ENCODE data around the gene DDX24.

- TF ChIP-seq CTCF (IDR thresholded peaks at IDR 0.05) (no peak), ZC3H11A (IDR thresholded peaks at IDR 0.05) (no peak), ESRRA (IDR thresholded peaks at IDR 0.05; ENCODE audit: borderline replicate concordance, low read length) (no peak), ELK1 (IDR thresholded peaks at IDR 0.05; ENCODE audit: low read depth, low read length) (no peak), POLR2A (IDR thresholded peaks at IDR 0.05; ENCODE audit: low read length) (no peak), PBX3 (IDR thresholded peaks at IDR 0.05) (no peak)
These were observed 30.6 kb downstream of the DDX24 start for GRCh38 chr14:94050231-94050880.

All from A549 (cell line).